HUES6 (cell line): Measurements from ENCODE around the gene SEC61G.

Source experiments
- H3K27ac ChIP-seq: 2 replicates; pipeline ENCODE4 v1.7.0; 2013; ENCODE audit warnings: low read depth, mild to moderate bottlenecking, low read length, inconsistent platforms
- H3K27me3 ChIP-seq: 2 replicates; pipeline ENCODE4 v1.6.1; 2013; ENCODE audit warnings: low read length; ENCODE audit not compliant: control insufficient read depth, insufficient read depth
- H3K36me3 ChIP-seq: 2 replicates; pipeline ENCODE4 v1.6.1; 2013; ENCODE audit warnings: low read length; ENCODE audit not compliant: control insufficient read depth, insufficient read depth
- H3K4me1 ChIP-seq: 2 replicates; pipeline ENCODE4 v1.6.1; 2013; ENCODE audit warnings: low read length; ENCODE audit not compliant: control insufficient read depth, insufficient read depth
- H3K4me3 ChIP-seq: 2 replicates; pipeline ENCODE4 v1.5.1; 2013; ENCODE audit warnings: low read depth, low read length
- H3K9ac ChIP-seq: one replicate; pipeline ENCODE4 v1.6.1; 2013; ENCODE audit warnings: mild to moderate bottlenecking, low read length
- H3K9me3 ChIP-seq: 2 replicates; pipeline ENCODE4 v1.6.1; 2013; ENCODE audit warnings: low read depth, low read length; ENCODE audit not compliant: control insufficient read depth, insufficient read depth

Gene SEC61G

DNA sequence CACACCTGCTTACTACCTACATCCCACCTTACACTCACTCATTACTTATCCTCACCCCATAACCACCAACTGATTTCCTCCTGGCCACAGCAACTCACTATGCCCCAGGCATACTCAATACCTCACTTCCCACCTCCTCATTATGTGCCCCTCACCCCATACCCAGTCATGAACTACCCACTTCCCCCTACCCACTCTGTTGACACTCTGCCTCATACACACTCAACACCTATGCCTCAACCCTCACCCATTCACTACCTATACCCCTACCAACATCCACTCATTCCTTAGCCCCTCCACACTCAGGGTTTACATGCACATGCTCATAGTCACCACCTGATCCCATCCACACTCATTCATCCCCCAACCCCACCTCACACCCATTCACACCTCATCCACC, 39.6 kb downstream of the SEC61G start:
- H3K4me1 ChIP-seq = no peaks in the 10 kb centered on the region
- no peak overlapping the region for H3K9ac ChIP-seq
- H3K4me3 ChIP-seq = no peak overlapping the region
- peaks cover 4% of the 10 kb centered on the region for H3K9me3 ChIP-seq
- no peaks in the 10 kb centered on the region for H3K27me3 ChIP-seq
- no peak overlapping the region for H3K27ac ChIP-seq
- no peaks in the 10 kb centered on the region for H3K36me3 ChIP-seq

DNA sequence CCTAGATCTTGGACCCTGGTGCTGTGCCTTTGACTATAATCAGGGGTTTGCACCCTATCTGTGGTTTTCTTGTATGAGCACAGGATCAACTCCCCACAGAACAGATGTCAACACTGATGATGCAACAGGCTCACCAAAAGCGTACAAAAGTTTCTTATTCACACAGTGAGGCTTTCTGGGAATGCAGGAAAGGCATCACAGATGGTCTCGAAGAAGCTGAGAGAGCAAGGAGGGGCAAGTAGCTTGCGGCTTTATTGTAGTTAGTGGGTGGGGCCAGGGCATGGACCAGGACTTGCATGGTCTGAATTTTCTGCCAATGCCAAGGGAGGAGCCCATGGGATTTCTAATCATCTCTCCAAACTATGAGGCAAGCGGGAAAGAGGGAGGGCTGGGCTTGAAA, 46.2 kb downstream of the SEC61G start:
- H3K36me3 ChIP-seq = no peaks in the 10 kb centered on the region
- no peak overlapping the region for H3K4me3 ChIP-seq
- no peaks in the 10 kb centered on the region for H3K27me3 ChIP-seq
- no peak overlapping the region for H3K9ac ChIP-seq
- H3K4me1 ChIP-seq = no peaks in the 10 kb centered on the region
- no peak overlapping the region for H3K27ac ChIP-seq
- H3K9me3 ChIP-seq = peaks cover 9% of the 10 kb centered on the region

DNA sequence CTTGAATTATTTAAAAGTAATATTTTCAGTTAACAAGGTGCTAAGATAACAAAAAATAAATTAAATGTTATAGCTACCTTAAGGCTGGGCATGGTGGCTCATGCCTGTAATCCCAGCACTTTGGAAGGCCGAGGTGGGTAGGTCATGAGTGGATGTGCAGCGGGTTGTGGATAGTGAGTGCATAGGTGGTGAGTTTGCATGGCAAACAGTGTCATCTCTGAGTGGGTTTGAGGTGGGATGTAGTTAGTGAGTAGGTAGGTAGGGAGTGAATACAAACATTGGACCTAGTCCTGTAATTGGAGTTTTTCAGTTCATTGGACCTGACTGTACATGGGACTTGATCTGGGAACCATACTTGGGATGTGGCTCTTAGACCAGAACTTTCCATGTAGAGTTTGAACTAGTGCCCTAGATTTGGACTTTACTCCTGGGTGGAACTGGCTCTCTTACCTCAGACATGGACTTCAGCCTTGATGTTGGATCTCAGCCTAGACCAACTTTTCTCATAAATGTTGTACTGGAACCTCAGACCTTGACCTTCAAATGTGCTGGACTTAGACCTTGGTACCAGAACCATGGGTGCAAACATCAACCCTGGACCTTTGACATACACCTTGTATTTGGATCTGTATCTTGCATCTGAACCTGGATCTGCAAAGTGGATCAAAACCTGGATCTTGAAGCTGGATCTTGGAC, 47.0 kb downstream of the SEC61G start:
- no peaks in the 10 kb centered on the region for H3K27me3 ChIP-seq
- no peaks in the 10 kb centered on the region for H3K36me3 ChIP-seq
- H3K4me3 ChIP-seq = no peak overlapping the region
- H3K9ac ChIP-seq = no peak overlapping the region
- no peak overlapping the region for H3K27ac ChIP-seq
- no peaks in the 10 kb centered on the region for H3K4me1 ChIP-seq
- H3K9me3 ChIP-seq = peaks cover 10% of the 10 kb centered on the region

DNA sequence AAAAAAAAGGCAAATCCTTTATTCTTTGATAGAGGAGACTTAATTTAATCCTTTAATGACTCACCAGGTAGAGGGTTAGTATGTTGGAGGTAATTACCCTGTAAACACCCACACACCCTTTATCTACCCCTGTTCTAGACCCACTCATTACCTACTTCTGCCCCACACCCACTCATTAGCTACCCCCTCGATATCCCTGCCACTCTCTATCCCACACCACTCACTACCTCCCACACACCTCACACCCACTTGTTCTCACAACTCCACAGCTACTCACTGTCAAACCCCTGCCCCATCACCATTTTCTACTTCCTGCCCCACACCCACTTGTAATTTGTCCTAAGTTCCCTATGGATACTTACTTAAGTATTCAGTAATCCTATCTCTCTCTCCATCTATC, 49.7 kb downstream of the SEC61G start:
- H3K4me1 ChIP-seq = no peaks in the 10 kb centered on the region
- H3K4me3 ChIP-seq = no peak overlapping the region
- no peak overlapping the region for H3K9ac ChIP-seq
- H3K27me3 ChIP-seq = no peaks in the 10 kb centered on the region
- no peaks in the 10 kb centered on the region for H3K36me3 ChIP-seq
- peaks cover 10% of the 10 kb centered on the region for H3K9me3 ChIP-seq
- H3K27ac ChIP-seq = no peak overlapping the region

DNA sequence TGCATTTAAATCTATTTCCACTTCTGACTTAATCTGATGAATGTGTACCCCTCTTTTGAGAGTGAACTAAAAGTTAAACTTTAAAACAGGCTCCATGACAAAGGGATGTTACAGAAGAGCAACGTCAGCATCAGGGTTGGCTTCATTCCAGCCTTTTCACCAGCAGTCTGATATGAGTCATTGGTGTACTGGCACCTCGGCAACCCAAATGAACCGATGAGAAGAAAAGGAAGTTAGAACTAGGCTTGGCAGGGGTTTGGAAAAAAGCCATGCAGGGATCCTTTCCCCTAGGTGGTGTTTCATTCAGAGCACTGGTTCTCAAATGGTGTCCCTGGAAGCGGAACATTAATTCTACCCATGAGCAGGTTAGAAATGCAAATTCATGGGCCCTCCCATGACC, 53.6 kb downstream of the SEC61G start:
- H3K36me3 ChIP-seq = no peaks in the 10 kb centered on the region
- H3K9ac ChIP-seq = no peak overlapping the region
- no peaks in the 10 kb centered on the region for H3K4me1 ChIP-seq
- H3K9me3 ChIP-seq = peaks cover 10% of the 10 kb centered on the region
- H3K27me3 ChIP-seq = no peaks in the 10 kb centered on the region
- H3K27ac ChIP-seq = no peak overlapping the region
- no peak overlapping the region for H3K4me3 ChIP-seq

DNA sequence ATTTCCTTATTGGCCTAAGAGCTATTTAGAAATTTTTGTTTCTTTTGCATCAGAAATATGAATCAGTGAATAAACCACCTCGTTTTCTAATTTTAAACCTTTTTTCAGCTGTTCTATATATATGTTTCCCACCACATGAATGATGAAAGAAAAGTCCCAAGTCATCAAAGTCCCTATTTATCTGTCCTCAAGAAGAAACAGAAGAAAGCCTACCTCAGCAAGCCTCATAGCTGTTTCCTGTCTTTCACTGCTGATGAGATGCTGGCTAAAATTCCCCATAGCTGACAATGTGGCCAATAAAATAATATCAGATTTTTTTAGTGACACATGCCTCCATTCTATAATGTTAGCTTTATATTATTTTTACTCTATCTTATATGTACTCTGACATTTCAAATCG, 54.2 kb downstream of the SEC61G start:
- Histone ChIP-seq H3K9me3 (peaks cover 10% of the 10 kb centered on the region), H3K27ac (no peak overlapping the region), H3K4me3 (no peak overlapping the region), H3K9ac (no peak overlapping the region), H3K4me1 (no peaks in the 10 kb centered on the region), H3K36me3 (no peaks in the 10 kb centered on the region), H3K27me3 (no peaks in the 10 kb centered on the region)
